Measurements from ENCODE around the gene DOCK8. TPM values are rescaled to one million over a fixed set of nuclear protein-coding genes. Genes with fewer than 3 reads are reported as not detected.

Gene DOCK8
- total RNA-seq, 1 experiment from 2014 or later, result 1.4 TPM

DNA sequence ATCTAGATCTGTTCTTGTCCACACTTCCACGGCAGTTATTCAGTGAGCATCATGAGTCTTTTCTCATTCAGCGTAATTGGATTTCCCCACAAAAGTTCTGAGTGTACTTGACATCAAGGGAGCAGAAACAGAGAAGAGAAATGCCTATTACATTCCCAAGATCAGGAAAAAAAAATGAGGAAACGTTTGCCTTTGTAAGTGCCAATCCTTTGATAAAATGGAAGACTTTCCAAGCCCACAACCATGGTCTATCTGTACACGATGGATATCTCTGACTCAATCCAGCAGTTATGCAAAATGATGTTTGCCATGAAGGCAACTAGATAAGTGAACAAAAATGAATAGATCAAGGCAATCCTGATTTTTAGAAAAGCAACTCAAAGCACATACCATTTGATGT is 235.9 kb downstream of the DOCK8 start:
- Histone ChIP-seq H4K20me1 (ENCODE audit: control insufficient read depth, insufficient read depth, insufficient read length) (no peaks in the 10 kb centered on the region), H2BK20ac (ENCODE audit: low read depth, low read length, poor library complexity, severe bottlenecking) (no peak overlapping the region), H3K4ac (ENCODE audit: low read depth, low read length) (no peak overlapping the region), H3K79me2 (ENCODE audit: insufficient read depth, low read length) (no peaks in the 10 kb centered on the region), H3K4me2 (ENCODE audit: insufficient read depth, insufficient read length, low read length) (no peak overlapping the region), H3K27ac (ENCODE audit: insufficient read length, low read depth, low read length) (no peak overlapping the region), H3K56ac (ENCODE audit: insufficient read length, low read depth, low read length) (no peak overlapping the region), H3T11ph (ENCODE audit: low read length) (no peak overlapping the region), H2BK12ac (ENCODE audit: insufficient read length, low read depth, low read length) (no peak overlapping the region), H4K5ac (ENCODE audit: insufficient read length, low read depth, low read length) (no peak overlapping the region), H3K9me3 (ENCODE audit: control insufficient read depth, low read depth, low read length) (no peaks in the 10 kb centered on the region), H3K18ac (ENCODE audit: insufficient read length, low read depth, low read length) (no peak overlapping the region), H2BK120ac (ENCODE audit: low read depth, low read length, poor library complexity, severe bottlenecking) (no peak overlapping the region), H3K23ac (ENCODE audit: insufficient read length, low read depth, low read length) (no peak overlapping the region), H3K79me1 (ENCODE audit: insufficient read depth, low read depth, low read length, poor library complexity, severe bottlenecking) (no peaks in the 10 kb centered on the region), H2AFZ (ENCODE audit: low read length) (no peak overlapping the region), H2BK5ac (ENCODE audit: insufficient read length, low read length) (no peak overlapping the region), H3K14ac (ENCODE audit: insufficient read depth, low read length) (no peak overlapping the region), H4K8ac (replicated peaks; ENCODE audit: insufficient read length, low read depth, low read length) (no peak overlapping the region), H3K23me2 (ENCODE audit: insufficient read length, low read depth, low read length, poor library complexity, severe bottlenecking) (no peaks in the 10 kb centered on the region), H3K9ac (ENCODE audit: extremely low read depth, insufficient read length, low read length) (no peak overlapping the region), H3K27me3 (ENCODE audit: insufficient read depth, low read length) (no peaks in the 10 kb centered on the region), H2AK5ac (ENCODE audit: insufficient read length, low read length) (no peak overlapping the region), H4K91ac (ENCODE audit: insufficient read length, low read depth, low read length) (no peak overlapping the region), H2BK15ac (ENCODE audit: low read depth, low read length) (no peak overlapping the region), H3K4me1 (ENCODE audit: insufficient read depth, low read length) (no peaks in the 10 kb centered on the region)
- Mint-ChIP-seq H3K4me1 (peaks cover 0 to under 1% of the 10 kb centered on the region in 2 experiments; a peak in 2 of 4 replicates), H3K4me3 (no peak overlapping the region), H3K9me3 (no peaks in the 10 kb centered on the region), H3K27ac (no peak overlapping the region; a peak in 1 of 7 replicates), H3K27me3 (ENCODE audit: low read depth) (no peaks in the 10 kb centered on the region; the same call in 1 of the 2 replicates), H3K36me3 (ENCODE audit: insufficient read depth in 1 of 3, low read depth in 3 of 3) (no peaks in the 10 kb centered on the region)
- WGBS (ENCODE audit: extremely low coverage, insufficient read length, low lambda C conversion rate), result no CpG with 5 or more reads among the region's 4 CpGs
- TF ChIP-seq, protein P1, sequence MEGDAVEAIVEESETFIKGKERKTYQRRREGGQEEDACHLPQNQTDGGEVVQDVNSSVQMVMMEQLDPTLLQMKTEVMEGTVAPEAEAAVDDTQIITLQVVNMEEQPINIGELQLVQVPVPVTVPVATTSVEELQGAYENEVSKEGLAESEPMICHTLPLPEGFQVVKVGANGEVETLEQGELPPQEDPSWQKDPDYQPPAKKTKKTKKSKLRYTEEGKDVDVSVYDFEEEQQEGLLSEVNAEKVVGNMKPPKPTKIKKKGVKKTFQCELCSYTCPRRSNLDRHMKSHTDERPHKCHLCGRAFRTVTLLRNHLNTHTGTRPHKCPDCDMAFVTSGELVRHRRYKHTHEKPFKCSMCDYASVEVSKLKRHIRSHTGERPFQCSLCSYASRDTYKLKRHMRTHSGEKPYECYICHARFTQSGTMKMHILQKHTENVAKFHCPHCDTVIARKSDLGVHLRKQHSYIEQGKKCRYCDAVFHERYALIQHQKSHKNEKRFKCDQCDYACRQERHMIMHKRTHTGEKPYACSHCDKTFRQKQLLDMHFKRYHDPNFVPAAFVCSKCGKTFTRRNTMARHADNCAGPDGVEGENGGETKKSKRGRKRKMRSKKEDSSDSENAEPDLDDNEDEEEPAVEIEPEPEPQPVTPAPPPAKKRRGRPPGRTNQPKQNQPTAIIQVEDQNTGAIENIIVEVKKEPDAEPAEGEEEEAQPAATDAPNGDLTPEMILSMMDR (conservative IDR thresholded peaks at IDR 0.05), result no peak
- no peak for DNase-seq
